ENCODE measurements around the gene TMEM89. TPM values are rescaled to one million over a fixed set of nuclear protein-coding genes. Genes with fewer than 3 reads are reported as not detected.
A peak's percentile ranks its signal among the peaks of the same experiment; 100 is the strongest.

The TMEM89 gene
- total and polyA plus RNA-seq, 2 of the 13 experiments (the other 11 are each of a cell fraction or from before 2014, with no cell fraction given): 0.31 to 0.59 TPM

GRCh38 chr3:48635222-48636021 is 13.9 kb upstream of the TMEM89 start, which contains the start of gene SLC26A6 (continued):
- TF ChIP-seq PRDM15 (CRISPR knock-in tag; IDR thresholded peaks at IDR 0.05) (peak; percentile 90), HNRNPLL (IDR thresholded peaks at IDR 0.05; ENCODE audit: low read depth, low read length, poor library complexity, severe bottlenecking) (peak; percentile 79), ZBTB38 (CRISPR knock-in tag; IDR thresholded peaks at IDR 0.05) (0 out of 2 replicates have a peak, but pooled peaks have one; percentile 58), CAMTA2 (CRISPR knock-in tag; IDR thresholded peaks at IDR 0.05; ENCODE audit: borderline replicate concordance) (0 out of 2 replicates have a peak, but pooled peaks have one; percentile 9), SMC3 (IDR thresholded peaks at IDR 0.05; ENCODE audit: low read length) (peak; percentile 56), ZNF205 (CRISPR knock-in tag; IDR thresholded peaks at IDR 0.05) (peak; percentile 15), FOXO1 (CRISPR knock-in tag; IDR thresholded peaks at IDR 0.05) (no peak; the same call in 1 of the 2 replicates), MIER3 (CRISPR knock-in tag; IDR thresholded peaks at IDR 0.05; ENCODE audit: borderline replicate concordance) (no peak), JUN (CRISPR knock-in tag; IDR thresholded peaks at IDR 0.05) (no peak), HDAC1 (CRISPR knock-in tag; IDR thresholded peaks at IDR 0.05) (peak; percentile 88), ZFP36L2 (CRISPR knock-in tag; IDR thresholded peaks at IDR 0.05) (no peak; the same call in 1 of the 2 replicates), ZBTB10 (CRISPR knock-in tag; IDR thresholded peaks at IDR 0.05; ENCODE audit: borderline replicate concordance) (0 out of 2 replicates have a peak, but pooled peaks have one; percentile 41), RFX1 (IDR thresholded peaks at IDR 0.05) (no peak), NPAS2 (CRISPR knock-in tag; IDR thresholded peaks at IDR 0.05; ENCODE audit: borderline replicate concordance) (no peak), FOSL1 (CRISPR knock-in tag; IDR thresholded peaks at IDR 0.05; ENCODE audit: borderline replicate concordance) (no peak), CCAR2 (optimal IDR thresholded peaks at IDR 0.05; ENCODE audit: low read depth, low read length) (no peak), ZNF30 (CRISPR knock-in tag; IDR thresholded peaks at IDR 0.05) (peak; percentile 78; the same call in 1 of the 2 replicates), CBX2 (IDR thresholded peaks at IDR 0.05; ENCODE audit: low read depth, low read length) (no peak), CBX2 (CRISPR knock-in tag; IDR thresholded peaks at IDR 0.05; ENCODE audit: low read depth) (no peak), ELF4 (CRISPR knock-in tag; IDR thresholded peaks at IDR 0.05; ENCODE audit: borderline replicate concordance) (no peak), ZNF761 (CRISPR knock-in tag; conservative IDR thresholded peaks at IDR 0.05) (peak; percentile 49; the same call in 1 of the 2 replicates)
